Renal pelvis (tissue), 4 donors: ENCODE measurements around the gene IFNL4. TPM values are rescaled to one million over a fixed set of nuclear protein-coding genes. Genes with fewer than 3 reads are reported as not detected.
"Not testable (repeated sequence)": the region's sequence is repeated elsewhere in the genome, so short reads cannot be mapped to it uniquely, and the experiment has no call there.

Experiments used
- DNase-seq: peaks from one replicate; pipeline ENCODE4 v3.0.0-alpha.2; 2013
- polyA plus RNA-seq, 3 donors: library from polyadenylated mRNA; unstranded; fragments of 120-200 nt; gene quantifications; one replicate each; pipeline ENCODE4 v1.2.1, GENCODE V29; 2013; ENCODE audit not compliant: insufficient read length in 3 of 3

Gene IFNL4
- polyA plus RNA-seq, 3 donors, result 0.09 TPM; not detected in 2

DNA sequence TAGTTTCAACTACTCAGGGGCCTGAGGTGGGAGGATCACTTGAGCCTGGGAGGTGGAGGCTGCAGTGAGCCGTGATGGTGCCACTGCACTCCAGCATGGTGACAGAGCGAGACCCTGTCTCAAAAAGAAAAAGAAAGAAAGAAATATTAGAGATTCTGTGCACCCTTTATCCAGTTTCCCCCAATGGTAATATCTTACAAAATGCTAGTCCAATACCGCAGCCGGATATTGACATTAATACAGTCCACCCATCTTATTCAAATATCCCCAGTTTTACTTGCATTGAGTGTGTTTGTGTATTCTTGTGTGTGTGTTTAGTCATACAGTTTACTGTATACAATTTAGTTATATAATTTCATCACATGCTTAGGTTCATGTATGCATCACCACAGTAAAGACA lies 8.6 kb upstream of the IFNL4 start:
- DNase-seq, result no peak

DNA sequence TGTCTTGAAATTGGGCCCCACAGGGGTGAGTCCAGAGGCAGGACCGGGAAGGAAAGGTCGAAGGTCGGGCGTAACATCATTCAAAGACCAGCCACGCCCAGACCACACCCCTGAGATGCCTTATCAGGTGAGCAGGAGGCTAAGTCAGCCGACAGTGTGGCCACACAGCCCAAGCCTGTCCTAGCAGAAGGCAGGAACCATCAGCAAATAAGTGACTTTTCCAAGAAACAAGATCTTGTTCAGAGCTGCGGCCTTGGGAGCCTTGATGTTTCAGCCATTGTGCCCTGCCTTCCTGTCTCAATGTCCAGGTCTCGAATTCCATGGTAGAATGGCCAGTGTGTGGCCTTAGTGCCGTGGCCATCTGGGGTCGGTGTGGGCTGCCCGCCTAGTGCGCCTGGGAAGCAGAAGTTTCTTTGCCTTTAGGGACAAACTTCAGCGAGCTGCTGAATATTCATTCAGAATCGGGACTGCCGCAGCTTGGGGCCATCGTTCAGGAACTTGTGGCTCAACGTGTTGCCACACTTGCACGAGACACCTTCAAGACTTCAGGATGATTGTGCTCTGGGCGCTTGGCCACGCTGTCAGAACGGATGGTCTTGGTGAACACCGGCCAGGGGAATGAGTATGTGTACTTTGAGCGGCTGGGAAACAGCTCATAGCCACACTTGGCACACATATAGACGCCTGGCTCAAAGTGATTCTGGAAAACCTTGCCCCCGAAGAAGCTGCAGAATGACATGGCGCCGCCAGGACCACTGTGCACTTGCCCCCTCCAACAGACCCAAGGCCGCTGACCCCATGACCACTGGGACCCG lies 6.1 kb upstream of the IFNL4 start:
- DNase-seq, result no peak

DNA sequence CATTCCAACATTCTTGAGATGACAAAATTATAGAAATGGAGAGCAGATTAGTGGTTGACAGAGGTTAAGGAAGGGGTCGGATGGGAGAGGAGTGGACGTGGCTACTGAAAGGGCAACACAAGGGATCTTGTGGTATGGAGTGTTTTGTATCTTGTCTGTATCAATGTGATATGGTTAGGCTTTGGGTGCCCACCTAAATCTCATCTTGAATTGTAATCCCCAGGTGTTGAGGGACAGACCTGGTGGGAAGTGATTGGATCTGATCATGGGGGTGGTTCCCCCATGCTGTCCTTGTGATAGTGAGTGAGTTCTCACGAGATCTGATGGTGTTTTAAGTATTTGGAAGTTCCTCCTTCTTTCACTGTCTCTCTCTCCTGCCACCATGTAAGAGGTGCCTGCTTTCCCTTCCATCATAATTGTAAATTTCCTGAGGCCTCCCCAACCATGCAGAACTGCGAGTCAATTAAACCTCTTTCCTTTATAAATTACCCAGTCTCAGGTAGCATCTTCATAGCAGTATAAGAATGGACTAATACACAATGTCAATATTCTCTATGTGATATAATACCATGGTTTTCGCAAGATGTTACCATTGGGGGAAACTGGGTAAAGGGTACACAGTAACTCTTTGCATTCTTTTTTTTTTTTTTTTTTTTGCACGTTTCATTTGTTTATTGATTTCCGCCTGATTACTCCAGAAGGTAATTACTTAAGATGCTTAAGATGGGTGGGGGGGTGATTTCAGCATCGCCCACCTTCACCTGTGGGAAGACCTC lies 4.9 kb upstream of the IFNL4 start:
- DNase-seq, result no peak

DNA sequence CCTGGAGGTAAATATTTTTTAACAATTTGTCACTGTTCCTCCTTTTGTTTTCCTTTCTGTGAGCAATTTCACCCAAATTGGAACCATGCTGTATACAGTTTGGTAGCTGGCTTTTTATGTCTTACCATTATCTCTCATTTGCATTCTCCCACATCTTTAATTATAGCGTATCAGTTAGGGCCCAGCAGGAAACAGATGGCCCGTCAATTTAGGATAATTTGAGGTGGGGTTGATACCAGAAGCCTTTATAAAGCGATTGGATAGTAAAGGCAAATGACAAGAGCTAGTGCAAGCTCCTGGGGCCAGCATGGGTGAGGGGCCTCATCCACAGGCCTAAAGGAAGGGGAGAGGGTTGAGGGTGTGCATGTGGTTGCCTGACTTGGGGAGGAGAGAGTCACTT lies 3.8 kb upstream of the IFNL4 start:
- no peak for DNase-seq

DNA sequence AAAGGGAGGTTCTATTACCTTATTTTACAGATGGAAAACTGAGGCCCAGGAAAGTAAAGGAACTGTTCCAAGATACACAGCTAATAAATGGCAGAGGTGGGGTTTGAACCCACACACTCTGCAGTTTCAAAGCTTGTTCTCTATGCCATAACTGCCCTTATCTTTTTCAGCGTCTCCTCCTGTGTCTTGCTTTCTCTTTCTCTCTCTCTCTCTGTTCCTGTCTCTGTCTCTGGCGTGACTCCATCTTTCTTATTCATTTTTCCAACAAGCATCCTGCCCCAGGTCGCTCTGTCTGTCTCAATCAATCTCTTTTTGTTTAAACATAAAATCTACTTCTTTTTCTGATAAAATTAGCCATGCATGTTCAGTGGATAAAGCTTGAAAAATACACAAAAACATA lies 3.2 kb upstream of the IFNL4 start:
- DNase-seq, result no peak

DNA sequence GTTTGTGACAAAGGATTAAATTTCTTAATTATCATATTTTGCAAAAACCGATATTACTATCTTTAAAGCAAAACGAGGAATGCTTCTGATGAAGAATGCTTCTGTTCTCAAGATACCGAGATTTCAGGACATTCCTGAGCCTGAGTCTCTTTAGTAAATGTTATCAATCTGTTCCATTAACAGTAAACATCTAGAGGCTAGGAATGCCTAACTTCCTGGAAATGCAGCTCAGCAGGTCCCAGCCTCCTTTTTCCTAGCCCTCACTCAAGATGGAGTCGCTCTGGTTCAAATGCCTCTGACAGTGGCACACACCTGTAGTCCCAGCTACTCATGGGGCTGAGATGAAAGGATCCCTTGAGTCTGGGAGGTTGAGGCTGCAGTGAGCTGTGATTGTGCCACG lies 2.4 kb upstream of the IFNL4 start:
- no peak for DNase-seq

DNA sequence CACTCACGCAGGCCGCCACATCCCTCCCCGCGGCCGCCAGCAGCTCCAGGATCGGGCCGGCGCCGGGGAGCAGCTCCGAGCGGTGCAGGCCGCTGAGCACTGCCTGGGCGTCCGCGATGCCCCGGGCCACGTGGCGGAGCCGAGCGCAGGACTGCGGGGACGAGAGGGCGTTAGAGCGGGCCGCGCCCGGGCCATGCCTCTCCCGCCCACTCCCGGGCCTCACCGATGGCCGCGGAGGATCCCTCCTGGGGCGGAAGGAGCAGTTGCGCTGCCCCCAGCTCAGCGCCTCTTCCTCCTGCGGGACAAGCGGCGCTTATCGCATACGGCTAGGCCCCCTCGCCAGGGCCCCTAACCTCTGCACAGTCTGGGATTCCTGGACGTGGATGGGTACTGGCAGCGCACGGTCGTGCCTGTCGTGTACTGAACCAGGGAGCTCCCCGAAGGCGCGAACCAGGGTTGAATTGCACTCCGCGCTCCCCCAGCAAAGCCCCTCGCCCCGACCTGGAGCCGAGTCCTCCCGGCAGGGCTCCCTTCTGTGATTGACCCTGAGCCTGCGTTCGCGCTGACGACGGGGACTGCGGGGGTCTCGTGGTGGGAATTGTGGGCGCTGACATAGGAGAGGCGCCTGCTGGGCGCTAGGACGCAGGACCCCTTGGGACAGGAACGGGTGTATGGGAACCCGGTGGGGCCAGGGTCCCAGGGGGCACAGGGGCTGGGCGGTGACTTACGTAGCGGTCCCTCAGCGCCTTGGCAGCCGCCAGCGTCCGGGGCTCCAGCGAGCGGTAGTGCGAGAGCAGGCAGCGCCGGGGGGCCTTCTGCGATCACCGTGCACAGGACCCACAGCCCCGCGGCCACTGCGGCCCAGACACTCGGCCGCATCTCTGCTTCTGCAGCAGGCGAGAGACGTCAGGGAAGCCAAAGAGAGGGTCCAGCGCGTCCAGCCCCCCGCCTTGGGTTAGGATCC lies 673 bp downstream of the IFNL4 start:
- no peak for DNase-seq

DNA sequence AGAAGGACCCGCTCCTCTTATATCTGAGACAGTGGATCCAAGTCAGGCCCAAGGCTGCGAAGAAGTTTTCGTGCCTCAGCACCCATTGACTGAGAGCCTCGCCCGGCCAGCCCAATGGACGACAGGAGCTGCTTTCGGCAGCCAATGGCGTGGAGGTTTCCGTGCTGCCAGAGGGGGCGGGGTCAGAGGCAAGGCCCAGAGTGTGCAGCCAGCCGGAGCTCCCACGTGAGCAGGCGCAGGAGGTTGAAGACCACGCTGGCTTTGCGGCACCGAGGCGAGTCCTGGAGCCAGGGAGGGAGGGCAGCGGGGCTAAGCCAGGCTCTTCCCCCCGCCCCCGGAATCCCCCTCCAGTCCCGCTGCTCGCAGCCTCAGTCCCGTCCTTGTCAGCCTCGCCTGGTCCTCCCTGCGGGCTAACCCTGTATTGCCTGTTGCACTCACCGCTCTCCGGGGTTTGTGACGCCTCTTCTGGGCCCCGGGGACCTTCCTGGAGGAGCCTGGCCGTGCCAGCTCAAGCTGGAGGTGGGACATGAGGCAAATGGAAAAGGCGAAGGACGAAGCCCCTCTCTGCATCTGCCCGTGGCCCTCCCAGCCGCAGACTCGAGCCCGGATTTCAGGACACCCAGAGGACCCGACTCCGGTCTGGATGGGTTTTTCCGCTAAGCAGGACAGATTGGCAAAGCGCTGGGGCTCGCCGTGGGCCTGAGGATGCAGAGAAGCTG lies 1.5 kb downstream of the IFNL4 start:
- peak; percentile 50 for DNase-seq

DNA sequence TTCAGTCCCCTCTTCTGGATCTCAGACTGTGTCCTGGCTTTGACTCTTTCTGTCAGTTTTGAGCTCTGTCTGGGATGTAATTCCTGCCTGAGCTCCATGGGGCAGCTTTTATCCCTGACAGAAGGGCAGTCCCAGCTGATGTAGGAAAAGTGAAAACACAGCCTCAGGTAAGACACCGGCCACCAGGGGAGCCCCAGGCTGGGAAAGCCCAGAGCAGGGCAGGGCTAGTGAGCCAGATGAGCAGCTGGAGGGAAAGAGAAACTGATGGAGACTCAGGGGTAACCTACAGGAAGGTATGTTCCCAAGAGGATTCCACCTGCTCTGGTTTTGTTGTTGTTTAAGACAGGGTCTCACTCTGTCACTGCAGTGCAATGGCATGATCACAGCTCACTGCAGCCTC lies 3.5 kb downstream of the IFNL4 start:
- DNase-seq, result not testable (repeated sequence)

DNA sequence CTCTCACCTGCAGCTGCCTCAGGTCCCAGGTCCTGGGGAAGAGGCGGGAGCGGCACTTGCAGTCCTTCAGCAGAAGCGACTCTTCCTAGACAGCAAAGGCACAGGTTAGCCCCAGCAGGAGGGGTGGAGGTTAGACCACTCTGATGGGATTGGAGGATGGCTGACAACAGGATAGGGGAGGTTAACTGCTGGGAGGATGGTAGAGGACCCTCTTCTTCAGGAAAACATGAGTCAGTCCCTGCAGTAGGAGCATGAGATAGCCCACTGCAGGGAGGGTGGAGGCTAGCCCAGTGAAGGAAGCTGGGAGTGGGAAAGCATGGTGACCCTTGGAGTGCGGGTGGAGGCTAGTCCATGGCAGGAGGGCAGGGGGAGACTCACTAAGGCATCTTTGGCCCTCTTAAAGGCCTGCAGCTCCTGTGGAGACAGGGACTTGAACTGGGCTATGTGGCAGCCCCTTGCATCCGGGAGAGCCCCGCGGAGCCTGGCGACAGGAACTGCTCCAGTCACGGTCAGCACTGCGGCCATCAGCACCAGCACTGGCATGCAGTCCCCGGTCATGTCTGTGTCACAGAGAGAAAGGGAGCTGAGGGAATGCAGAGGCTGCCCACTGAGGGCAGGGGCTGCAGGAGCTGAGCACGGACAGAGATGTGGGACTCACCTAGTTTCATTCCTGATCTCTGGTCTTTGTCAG lies 4.1 kb downstream of the IFNL4 start, which contains the start of gene IFNL3:
Gene IFNL3, minus strand, starts transcription at position 597 of the 691 bp plus-strand sequence. Its CDS starts 39 bp downstream, at position 558.
- not testable (repeated sequence) for DNase-seq

DNA sequence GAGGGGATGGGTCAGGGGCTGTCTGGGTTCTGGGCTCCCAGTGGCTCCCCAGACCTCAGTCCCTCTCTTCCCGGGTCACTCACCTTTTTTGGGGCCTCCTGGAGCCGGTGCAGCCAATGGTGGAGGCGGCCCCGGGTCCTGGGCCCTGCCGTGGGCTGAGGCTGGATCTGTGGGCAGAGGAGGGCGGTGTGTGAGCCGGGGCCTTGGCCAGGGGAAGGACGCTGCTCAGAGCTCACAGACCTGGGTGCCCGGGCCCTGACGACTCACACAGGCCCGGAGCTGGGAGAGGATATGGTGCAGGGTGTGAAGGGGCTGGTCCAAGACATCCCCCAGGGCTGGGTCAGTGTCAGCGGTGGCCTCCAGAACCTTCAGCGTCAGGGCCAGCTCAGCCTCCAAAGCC lies 4.9 kb downstream of the IFNL4 start:
- DNase-seq, result not testable (repeated sequence)

DNA sequence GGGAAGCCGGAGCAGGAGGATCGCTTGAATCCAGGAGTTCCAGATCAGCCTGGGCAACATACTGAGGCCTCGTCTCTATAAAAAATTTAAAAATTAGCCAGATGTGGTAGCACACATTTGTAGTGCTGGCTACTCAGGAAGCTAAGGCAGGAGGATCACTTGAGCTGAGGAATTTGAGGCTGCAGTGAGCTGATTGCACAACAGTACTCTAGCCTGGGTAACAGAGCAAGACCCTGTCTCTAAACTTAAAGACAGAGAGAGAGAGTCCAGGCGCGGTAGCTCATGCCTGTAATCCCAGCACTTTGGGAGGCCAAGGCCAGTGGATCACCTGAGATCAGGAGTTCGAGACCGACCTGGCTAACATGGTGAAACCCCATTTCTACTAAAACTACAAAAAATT lies 8.2 kb downstream of the IFNL4 start:
- no peak for DNase-seq

DNA sequence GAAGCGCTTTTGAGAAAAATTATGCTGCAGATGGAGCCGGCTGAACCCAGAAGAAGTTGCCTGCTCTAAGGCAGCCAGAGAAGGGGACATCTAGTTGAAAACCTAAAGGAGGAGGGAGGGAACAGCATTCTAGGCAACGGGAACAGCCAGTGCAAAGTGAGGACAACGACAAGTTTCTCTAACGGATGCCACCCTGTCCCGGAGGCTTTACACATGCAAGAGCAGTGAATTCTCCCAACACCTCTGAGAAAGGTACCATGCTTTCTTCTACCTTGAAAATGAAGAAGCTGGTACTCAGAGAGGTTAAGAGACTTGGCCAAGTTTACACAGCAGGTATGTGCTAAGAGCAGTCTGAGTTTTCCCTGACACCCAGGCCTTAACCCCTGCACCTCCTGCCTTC lies 9.7 kb downstream of the IFNL4 start:
- DNase-seq, result no peak

DNA sequence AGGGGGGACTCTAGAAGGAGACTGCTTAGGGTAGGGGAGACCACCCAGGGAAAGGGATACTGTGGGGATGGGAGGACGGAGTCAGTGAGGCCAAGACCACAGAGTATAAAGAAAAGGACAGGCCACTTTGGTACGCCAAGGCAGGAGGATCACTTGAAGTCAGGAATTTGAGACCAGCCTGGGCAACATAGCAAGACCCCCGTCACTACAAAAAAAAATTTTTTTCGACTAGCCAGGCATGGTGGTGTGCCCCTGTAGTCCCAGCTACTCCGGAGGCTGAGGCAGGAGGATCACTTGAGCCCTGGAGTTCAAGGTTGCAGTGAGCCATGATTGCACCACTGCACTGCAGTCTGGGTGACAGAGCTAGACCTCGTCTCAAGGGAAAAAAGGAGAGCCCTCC lies 10.4 kb downstream of the IFNL4 start:
- no peak for DNase-seq

DNA sequence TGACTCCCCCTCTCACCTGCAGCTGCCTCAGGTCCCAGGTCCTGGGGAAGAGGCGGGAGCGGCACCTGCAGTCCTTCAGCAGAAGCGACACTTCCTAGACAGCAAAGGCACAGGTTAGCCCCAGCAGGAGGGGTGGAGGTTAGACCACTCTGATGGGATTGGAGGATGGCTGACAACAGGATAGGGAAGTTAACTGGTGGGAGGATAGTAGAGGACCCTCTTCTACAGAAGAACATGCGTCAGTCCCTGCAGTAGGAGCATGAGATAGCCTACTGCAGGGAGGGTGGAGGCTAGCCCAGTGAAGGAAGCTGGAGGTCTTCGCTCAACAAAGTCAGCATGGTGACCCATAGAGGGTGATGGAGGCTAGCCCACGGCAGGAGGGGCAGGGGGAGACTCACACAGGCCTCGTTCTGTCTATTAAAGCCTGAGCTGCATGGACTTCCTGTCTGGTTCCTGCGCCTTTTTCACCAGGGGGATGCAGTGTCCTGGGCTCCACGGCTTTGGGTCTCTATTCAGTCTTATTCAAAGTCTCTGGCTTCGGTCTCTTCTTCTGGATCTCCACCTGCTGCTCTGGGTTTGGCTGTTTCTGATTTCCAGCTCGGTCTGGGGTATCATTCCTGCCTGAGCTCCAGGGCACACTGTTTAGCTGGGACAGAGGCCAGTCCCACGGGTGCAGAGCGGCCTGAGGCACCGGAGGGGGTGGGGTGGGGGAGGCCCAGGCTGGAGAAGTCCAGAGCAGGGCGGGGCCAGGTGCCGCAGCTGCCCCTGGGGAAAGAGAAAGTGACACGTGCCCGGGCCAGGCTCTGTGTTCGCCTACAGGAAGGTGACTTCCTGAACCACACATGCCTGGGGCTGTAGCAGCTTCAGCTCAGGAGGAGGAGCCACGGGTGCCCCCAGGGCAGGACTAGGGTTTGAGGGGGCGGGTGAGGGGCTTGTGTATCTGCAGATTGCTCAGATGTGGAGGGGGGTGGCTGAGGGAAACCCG lies 11.2 kb downstream of the IFNL4 start:
- DNase-seq, result no peak

DNA sequence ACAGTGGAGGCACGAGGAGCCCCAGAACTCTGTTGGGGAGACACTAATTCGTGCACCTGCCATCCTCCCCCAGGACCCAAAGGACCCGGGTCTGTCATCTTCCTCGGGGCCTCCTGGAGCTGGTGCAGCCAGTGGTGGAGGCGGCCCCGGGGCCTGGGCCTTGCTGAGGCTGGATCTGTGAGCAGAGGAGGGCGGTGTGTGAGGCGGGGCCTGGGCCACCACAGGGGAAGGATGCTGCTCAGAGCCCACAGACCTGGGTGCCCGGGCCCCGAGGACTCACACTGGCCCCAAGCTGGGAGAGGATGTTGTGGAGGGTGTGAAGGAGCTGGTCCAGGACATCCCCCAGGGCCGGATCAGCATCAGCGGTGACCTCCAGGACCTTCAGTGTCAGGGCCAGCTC lies 12.1 kb downstream of the IFNL4 start:
- DNase-seq, result no peak

DNA sequence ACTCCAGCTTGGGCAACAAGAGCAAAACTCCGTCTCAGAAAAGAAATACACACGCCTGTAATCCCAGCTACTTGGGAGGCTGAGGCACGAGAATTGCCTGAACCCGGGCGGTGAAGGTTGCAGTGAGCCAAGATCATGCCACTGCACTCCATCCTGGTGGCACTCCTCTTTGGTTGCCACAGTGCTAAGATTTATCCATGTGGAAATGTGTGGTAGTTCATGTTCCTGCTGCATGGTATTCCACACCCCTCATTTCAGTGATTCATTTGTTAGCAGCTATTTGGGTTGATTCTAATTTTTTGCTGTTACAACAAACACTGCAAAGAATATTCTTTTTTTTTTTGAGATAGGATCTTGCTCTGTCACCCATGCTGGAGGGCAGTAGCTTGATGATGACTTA lies 15.9 kb downstream of the IFNL4 start:
- DNase-seq, result no peak

DNA sequence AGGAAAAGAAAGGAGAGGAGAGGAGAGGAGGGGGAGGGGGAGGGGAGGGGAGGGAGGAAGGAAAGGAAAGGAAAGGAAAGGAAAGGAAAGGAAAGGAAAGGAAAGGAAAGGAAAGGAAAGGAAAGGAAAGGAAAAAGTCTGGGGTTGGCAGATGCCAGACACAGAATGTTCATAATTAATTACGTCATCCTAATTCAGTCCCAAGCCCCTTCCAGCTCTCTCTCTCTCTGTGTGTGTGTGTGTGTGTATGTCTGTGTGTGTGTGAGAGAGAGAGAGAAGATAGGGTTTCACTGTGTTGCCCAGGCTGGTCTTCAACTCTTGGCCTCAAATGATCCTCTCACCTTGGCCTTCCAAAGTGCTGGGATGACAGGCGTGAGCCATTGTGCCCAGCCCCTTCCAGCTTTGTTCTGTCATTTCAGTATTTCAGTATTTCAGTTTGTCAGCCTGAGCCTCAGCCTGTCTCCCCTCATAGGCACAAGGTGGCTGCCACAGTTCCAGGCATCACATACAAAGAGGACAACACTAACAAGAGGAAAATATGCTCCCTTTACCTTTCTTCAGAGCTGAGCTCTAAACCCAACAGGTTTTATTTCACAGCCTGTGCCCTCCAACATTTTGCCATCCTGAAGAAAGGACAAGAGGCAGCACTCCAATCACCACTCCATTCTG lies 18.4 kb downstream of the IFNL4 start:
- DNase-seq, result no peak

DNA sequence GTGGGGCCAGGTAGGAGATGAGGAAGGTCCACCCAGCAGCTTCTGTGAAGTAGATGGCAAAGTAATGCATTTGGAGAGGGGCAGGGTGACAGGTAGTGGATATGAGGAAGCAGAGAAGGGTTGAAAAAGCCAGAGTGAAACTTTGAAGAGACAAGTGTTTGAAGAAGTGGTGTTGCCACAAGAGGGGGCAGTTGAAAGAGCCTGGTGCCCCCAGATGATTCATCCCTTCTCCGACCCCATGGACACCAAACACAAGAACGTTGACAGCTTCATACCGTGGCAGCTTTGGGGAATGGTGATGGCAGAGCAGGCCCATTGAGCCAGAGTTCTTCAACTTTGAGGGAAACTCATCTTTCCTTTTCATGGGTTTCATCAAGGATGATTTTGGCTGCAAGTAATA lies 23.7 kb downstream of the IFNL4 start:
- no peak for DNase-seq
